Keratinocyte (primary cell): ENCODE results near the gene PEPD.

Experiments used
- CTCF ChIP-seq, 3 experiments: IDR thresholded peaks in 1 of 3; conservative IDR thresholded peaks in 1 of 3; optimal IDR thresholded peaks in 1 of 3; 2 replicates in 2 of 3; 3 replicates in 1 of 3; pipeline versions ENCODE3 to v1.5.1; 2011; ENCODE audit warnings: low read length in 3 of 3, mild to moderate bottlenecking in 3 of 3, moderate library complexity in 2 of 3, control low read depth in 1 of 3, inconsistent platforms in 1 of 3; ENCODE audit not compliant: insufficient read depth in 2 of 3; ENCODE audit errors: extremely low read depth in 1 of 3
- EZH2 ChIP-seq: IDR thresholded peaks from one replicate; pipeline ENCODE4 v1.6.1; 2012; ENCODE audit warnings: inconsistent platforms, mild to moderate bottlenecking, low read length, moderate library complexity

- TF ChIP-seq EZH2: no peak
- no peak for TF ChIP-seq CTCF (optimal IDR thresholded peaks at IDR 0.05 in 1 of 3, IDR thresholded peaks at IDR 0.05 in 1 of 3, conservative IDR thresholded peaks at IDR 0.05 in 1 of 3; ENCODE audit: extremely low read depth in 1 of 3, insufficient read depth in 2 of 3, low read length in 3 of 3)
Observed at GRCh38 chr19:33387351-33388230, 134.0 kb downstream of the PEPD start.
